ENCODE data around the gene CAND1.

GRCh38 chr12:67254372-67255026, 14.7 kb upstream of the CAND1 start:
- no peak for TF ChIP-seq ZBTB33 (IDR thresholded peaks at IDR 0.05; ENCODE audit: extremely low read depth, insufficient replicate concordance, low read length)
- TF ChIP-seq RAD21 (IDR thresholded peaks at IDR 0.05; ENCODE audit: low read depth): no peak
- TF ChIP-seq CTCF (IDR thresholded peaks at IDR 0.05 in 2 of 3, conservative IDR thresholded peaks at IDR 0.05 in 1 of 3; ENCODE audit: borderline replicate concordance in 1 of 3, insufficient read depth in 1 of 3, low read depth in 2 of 3, low read length in 2 of 3): no peak
- TF ChIP-seq POLR2A (IDR thresholded peaks at IDR 0.05; ENCODE audit: borderline replicate concordance, extremely low read depth, insufficient read depth, insufficient read length): no peak
- TF ChIP-seq POLR2AphosphoS5 (IDR thresholded peaks at IDR 0.05; ENCODE audit: low read depth, low read length): no peak
- TF ChIP-seq EZH2phosphoT487 (IDR thresholded peaks at IDR 0.05; ENCODE audit: borderline replicate concordance): no peak
- TF ChIP-seq TCF7L2 (IDR thresholded peaks at IDR 0.05; ENCODE audit: borderline replicate concordance, extremely low read depth, insufficient read depth, insufficient read length): no peak
- TF ChIP-seq MAX (IDR thresholded peaks at IDR 0.05): no peak
- TF ChIP-seq EZH2 (IDR thresholded peaks at IDR 0.05): no peak
- TF ChIP-seq YY1 (IDR thresholded peaks at IDR 0.05; ENCODE audit: extremely low read depth, insufficient replicate concordance, low read depth, low read length): no peak
- TF ChIP-seq REST (IDR thresholded peaks at IDR 0.05; ENCODE audit: low read depth): no peak
- no peak for TF ChIP-seq SRF (IDR thresholded peaks at IDR 0.05; ENCODE audit: low read depth)
- no peak for TF ChIP-seq ZFX (IDR thresholded peaks at IDR 0.05)
- TF ChIP-seq SP1 (IDR thresholded peaks at IDR 0.05; ENCODE audit: low read depth): no peak
